Esophagus squamous epithelium (tissue), 4 donors: Measurements from ENCODE around the gene ALX1.

ENCODE experiments used
- POLR2A ChIP-seq, 4 donors: fragments of 450-650 bp; IDR thresholded peaks; one replicate each; pipeline ENCODE4 v1.6.1; 2017; ENCODE audit warnings: antibody characterized with exemption in 4 of 4, mild to moderate bottlenecking in 4 of 4, moderate library complexity in 3 of 4
- TF ChIP-seq, protein P1 (sequence below), 6 experiments: fragments of 450-650 bp in 4 of 6; fragments of 200-600 bp in 2 of 6; sonication (generic) in 2 of 6; IDR thresholded peaks; one replicate each; pipeline ENCODE4 v1.5.1; 2016 to 2019; ENCODE audit warnings: antibody characterized with exemption in 6 of 6, mild to moderate bottlenecking in 4 of 6, moderate library complexity in 4 of 6

DNA sequence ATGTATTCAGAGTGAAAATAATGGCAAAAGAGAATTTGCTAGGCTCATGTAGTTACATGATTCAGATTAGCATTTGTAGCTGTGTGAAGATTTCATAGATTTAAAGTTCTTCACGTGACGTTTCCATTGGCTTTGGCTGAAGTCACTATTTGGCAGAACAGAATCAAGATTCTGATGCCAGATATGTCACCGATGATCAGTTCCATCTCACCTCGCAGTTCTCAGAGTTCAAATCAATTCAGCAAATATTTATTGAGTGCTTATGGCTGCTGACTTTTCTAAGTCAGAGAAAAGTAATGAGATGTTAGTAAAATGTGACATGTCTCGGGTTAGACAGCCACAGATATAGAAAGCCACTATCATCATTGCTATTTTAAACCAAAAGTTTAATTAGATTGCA is 28.4 kb downstream of the ALX1 start:
- TF ChIP-seq, protein P1, sequence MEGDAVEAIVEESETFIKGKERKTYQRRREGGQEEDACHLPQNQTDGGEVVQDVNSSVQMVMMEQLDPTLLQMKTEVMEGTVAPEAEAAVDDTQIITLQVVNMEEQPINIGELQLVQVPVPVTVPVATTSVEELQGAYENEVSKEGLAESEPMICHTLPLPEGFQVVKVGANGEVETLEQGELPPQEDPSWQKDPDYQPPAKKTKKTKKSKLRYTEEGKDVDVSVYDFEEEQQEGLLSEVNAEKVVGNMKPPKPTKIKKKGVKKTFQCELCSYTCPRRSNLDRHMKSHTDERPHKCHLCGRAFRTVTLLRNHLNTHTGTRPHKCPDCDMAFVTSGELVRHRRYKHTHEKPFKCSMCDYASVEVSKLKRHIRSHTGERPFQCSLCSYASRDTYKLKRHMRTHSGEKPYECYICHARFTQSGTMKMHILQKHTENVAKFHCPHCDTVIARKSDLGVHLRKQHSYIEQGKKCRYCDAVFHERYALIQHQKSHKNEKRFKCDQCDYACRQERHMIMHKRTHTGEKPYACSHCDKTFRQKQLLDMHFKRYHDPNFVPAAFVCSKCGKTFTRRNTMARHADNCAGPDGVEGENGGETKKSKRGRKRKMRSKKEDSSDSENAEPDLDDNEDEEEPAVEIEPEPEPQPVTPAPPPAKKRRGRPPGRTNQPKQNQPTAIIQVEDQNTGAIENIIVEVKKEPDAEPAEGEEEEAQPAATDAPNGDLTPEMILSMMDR (IDR thresholded peaks at IDR 0.05) = no peak
- no peak for TF ChIP-seq POLR2A (IDR thresholded peaks at IDR 0.05)
